Measurements from ENCODE around the gene CDC27.

GRCh38 chr17:47207143-47208067 is 18.3 kb upstream of the CDC27 start:
- TF ChIP-seq CTCF (IDR thresholded peaks at IDR 0.05; ENCODE audit: low read depth, low read length) (no peak), EZH2phosphoT487 (IDR thresholded peaks at IDR 0.05; ENCODE audit: low read depth) (no peak)

Measured in OCI-LY3 (cell line).